NCI-H1105 treated with DMSO at 0.1 percent for 48 hours (cell line): ENCODE data around the gene APOL3.
"Not testable (repeated sequence)": the region's sequence is repeated elsewhere in the genome, so short reads cannot be mapped to it uniquely, and the experiment has no call there.

ENCODE experiments used
- DNase-seq: peaks from one replicate; lab custom pipeline; 2025; lab: John Stamatoyannopoulos, UW

Gene APOL3

DNA sequence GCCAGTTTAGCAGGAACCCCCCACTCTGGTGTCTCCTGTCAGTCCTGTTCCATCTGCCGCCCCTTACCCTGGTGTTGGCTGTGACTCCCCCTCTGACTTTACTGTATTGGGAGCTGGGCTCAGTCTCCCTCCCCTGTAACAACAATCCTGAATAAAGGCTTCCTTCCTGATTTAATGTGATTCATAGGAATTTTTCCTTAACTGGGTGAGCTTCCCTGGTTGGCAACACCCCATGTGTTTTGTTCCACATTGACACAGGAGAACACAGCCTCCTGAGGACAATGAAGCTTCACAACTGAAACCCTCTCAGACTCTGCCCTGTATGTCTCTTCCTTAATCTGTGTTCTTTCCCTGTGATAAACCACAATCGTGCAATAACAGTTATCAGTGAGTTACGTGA lies 32.6 kb upstream of the APOL3 start:
- no peak for DNase-seq

DNA sequence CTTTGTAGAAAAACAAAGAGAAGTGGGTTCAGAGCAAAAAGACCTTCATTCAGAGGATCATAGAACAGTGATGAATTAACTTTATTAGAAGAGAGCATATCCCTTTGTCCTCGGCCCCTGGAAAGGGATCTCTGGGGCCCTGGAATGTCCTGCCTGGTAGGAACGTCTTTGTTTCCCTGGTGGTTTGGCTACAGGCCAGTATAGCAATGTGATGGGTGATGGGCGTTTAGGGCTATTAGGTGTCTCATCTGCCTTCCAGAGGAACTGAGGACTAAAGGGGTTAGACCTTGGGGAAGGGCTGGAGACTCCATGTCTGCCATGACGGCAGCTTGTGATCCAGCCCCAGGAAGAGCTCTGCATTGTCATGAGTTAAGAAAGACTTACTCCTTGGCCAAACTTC lies 32.0 kb upstream of the APOL3 start:
- DNase-seq = no peak

DNA sequence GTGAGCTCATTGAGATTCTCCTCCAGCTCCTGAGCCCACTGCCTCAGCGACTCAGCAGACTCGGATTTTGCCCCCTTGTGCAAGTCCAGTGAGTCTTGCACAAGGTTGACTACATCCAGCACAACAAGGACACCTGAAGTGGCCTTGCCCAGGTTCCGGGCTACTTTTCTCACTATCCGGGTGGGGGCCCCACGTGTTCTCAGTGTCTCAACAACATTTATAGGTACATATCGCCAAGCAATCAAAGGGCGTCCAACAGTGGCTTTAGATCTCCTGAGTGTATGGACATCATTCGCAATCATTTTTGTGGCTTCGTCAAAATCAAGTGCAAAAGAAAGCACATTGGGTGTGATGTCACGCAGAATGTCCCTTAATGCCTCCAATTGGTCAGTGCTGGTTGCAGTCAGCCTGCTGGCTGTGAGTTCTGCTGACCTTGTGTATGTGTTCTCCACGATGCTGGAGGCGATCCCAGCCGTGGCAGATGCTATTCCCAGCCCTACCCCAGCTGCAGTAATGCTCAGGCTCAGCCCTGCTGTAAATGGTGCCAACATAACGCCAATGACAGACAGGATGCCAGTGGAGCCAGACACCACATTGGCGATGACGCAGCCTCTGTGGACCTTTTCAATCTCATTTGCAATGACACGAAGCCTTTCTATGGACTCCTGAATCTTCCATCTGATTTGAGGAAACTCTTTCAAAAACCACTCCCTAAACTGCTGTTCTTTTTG lies 30.7 kb upstream of the APOL3 start:
- no peak for DNase-seq

DNA sequence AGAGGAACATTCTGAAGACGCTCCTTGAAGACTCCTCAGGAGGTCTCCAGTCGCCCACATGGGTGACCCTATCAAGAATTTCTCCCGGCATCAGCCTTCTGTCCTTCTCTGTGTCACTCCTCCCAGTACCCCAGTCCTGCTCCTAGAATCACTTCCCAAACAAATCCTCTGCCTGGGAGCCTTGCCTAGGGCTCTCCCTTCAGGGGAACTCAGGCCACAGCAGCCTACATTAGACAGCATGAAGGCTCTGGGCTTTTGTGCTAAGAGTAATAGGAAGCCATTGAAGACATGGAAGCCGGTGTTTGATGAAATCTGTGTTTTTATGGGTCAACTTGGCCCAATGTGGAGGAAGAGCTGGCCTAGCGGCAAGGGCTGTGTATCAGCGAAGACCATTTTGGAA lies 27.3 kb upstream of the APOL3 start:
- DNase-seq = not testable (repeated sequence)

DNA sequence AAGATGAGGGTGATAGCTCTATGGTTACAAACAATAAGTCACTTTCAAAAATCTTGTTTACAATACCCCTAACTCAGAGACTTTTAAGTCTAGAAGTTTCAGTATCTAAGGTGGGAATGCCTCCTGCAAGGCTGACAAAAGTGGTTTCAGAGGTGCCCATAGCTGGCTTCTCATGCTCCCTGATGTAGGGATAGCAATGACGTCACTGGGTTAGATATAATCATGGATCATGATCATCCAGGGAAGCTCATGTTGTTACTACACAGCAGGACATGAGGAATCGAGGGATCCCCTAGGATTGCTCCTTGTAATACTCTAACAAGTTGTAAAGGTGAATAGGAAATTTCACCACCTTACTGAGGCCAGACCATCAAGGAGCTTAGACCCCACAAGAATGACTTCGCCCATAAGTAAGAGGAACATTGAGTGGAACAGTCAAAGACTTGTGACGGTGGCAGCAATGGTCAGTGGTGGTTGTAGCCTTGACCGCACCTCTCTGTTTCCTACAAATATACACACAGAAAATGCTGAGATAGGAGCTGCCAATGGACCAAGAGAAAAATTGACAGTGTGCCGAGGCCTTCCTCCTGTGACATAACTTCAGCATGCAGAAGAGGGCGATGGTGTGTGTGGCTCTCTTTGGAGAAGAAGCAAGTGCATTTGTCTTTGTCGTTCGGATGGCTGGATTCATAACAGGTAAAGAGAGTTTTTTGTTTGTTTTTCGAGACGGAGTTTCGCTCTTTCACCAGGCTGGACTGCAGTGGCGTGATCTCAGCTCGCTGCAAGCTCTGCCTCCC lies 25.5 kb upstream of the APOL3 start:
- no peak for DNase-seq

DNA sequence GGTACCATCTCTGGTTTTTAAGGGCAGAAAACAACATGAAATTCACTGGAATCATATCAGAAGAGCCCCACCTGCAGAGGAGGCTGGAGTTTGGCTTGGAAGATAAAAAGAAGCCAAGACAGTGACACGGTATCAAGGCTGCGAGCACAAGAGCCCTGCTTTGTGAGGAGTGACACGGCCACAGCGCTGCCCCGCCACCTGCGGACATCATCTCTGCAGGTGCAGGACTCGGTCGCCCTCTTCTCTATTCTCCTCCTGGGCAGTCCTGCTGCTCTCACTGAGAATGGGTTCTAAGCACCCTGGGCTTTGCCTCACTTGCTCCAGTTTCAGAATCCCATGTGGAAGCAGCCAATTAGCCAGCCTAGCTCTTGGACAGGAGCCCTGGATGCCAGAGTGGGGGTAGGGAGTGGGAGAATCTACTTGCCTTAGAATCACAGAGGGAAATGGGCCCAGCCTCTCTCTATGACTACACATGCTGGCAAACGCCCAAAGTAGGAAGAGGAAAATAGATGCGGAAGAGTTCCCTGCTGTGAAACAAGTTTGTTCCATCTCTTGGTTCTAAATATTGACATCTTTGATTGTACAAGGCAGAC lies 24.0 kb upstream of the APOL3 start:
- DNase-seq = no peak

DNA sequence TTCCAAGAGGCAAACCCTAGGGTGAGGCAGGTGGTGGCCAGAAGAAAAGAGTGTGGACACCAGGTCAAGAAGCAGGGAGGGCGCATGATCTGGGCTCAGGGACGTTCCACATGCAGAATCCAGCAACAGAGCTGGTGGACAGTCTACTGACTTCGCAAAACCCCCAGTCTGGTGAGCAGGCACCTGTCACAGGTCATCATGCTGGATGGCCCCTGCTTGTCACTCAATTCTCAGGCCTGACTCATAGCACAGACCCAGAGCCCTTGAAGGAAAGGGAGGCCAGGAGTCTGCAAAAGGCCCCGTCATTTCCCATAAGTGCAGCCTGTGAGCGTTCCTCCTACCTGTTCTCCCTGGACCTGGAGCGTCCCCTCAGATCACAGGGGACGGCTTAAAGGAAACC lies 22.9 kb upstream of the APOL3 start:
- DNase-seq = no peak

DNA sequence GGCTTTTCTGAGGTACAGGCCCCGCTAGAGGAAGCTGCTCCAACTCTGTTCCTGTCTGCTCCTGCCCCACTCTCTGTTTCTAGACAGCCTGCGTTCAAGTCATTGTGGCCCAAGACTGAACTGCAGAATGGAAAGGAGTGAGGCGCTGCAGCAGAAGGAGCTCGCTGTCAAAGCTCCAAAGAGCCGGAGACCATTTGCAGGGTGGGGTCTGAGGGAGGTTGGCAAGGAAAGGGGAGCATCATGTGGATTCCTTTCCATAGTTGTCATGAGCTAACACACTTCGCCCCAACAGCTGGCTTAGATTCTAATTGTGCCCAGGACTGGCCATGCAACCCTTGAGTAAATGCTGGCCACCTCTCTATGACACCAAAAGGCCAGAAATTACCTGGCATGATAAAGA lies 22.3 kb upstream of the APOL3 start:
- no peak for DNase-seq

DNA sequence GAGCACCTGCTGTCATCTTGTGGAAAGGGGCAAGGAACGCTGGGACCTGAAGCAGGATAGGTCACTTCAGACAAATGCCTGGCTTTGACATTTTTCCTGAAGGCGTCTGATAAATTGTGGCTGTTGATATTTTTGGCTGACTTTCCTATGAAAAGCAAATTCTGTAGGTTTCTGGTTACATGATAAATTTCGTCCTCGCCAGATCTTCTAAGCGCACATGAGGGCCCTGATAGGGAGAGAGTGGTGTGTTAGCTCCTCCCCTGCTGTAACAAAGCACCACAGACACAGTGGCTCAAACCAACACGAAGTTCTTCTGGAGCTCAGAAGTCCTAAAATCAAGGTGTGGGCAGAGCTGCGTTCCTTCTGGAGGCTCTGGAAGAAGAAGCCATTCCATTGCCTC lies 21.5 kb upstream of the APOL3 start:
- no peak for DNase-seq

DNA sequence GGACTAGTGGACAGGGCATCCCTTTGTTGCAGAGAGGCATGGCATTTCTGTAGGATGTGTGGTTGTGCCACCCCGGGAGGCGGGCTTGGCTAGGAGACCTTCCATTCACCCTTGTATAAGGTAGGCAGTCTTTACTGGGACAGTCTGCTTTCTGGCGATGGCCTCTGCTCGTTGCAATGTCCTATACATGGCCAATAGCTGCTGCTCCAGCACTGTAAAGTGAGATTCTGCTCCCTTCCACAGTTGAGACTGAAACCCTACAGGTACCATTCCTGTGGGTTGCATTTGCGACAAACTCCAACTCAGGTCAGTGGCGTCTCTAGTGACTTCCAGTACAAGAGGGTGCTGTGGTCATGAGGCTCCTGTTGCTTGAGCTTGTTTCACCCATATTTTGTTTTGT lies 20.4 kb upstream of the APOL3 start:
- no peak for DNase-seq

DNA sequence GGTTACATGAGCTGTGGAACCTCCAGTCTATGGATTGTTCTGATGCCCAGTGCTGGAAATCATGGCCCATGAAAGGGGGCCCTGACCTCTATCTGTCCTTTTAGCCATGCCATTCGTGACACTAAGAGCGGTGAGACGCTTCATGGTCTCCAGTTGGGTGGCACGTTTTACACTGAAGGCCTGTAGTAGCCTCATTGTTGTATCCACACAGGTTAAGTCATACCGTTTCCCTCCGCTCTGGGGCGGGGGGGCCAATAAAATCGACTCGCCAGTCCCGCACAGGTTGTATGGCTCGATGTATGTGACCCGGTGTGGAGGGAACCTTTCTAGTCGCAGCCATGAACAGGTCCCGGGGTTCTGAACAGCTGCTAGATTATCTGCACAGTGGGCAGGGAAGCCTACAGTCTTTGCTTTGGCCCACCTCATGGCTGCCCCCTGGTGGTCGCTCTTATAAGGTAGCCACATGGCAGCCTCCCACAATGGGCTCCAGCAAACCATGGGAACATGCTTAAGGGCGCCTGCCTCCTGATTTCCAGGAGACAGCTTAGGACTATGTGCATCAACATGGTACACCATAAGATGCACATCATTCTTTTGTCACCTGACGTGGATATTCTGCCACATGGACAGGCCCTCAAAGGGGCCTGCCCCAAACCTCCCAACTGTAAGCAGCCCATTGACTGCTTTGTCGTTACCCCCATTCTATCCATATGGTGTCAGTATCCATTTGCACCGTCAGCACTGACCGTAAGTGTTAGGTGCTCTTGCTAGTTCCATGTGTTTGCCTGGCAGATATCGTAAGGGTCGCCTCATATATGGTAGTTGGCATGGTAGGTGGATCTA lies 19.7 kb upstream of the APOL3 start:
- DNase-seq = peak; percentile 38

DNA sequence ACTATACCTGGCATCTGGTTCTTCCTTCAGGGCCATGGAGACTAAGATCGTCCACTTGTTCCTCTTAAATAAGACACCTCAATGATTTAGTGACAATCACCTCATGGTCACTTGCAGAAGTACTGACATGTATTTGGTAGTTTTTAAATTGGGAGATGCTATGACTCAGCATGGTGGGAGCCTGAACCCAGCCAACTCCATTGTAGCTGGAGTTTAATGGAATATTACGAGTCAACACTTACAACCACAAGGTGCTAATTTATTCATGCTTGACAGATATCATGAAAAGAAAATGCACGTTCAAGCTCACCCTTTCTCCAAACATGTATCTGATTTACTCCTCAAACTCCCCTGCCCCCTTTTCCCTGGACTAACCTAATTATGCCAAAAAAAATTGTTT lies 16.6 kb upstream of the APOL3 start:
- DNase-seq = no peak

DNA sequence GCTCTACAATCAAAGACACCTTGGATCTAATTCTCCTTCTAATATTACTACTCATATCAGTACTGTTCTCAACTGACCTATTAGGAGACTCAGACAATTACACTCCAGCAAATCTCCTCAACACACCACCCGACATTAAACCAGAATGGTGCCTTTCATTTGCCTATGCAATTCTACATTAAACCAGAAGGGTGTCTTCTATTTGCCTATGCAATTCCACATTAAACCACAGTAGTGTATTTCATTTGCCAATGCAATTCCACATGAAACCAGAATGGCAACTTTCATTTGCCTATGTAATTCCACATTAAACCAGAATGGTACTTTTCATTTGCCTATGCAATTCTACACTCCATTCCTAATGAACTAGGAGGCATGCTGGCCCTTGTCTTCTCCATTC lies 15.3 kb upstream of the APOL3 start:
- no peak for DNase-seq

DNA sequence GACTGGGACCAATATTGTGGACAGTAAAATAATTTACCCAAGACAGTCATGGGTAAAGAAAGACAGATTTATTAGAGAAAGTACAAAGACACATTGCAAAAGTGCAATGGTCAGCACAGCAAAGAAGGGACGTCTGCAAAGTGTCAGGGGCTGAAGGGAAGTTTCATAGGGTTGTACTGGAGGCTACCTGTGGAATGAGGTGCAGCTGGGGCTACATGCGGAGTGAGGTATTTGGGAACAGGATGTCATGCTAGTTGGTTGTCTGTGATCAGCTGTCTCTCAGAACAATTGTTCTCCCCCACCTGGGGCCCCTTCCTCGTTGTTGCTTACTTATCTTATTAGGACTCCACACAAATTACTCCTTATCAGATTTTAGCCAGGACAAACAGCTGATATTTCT lies 11.4 kb upstream of the APOL3 start:
- DNase-seq = no peak

DNA sequence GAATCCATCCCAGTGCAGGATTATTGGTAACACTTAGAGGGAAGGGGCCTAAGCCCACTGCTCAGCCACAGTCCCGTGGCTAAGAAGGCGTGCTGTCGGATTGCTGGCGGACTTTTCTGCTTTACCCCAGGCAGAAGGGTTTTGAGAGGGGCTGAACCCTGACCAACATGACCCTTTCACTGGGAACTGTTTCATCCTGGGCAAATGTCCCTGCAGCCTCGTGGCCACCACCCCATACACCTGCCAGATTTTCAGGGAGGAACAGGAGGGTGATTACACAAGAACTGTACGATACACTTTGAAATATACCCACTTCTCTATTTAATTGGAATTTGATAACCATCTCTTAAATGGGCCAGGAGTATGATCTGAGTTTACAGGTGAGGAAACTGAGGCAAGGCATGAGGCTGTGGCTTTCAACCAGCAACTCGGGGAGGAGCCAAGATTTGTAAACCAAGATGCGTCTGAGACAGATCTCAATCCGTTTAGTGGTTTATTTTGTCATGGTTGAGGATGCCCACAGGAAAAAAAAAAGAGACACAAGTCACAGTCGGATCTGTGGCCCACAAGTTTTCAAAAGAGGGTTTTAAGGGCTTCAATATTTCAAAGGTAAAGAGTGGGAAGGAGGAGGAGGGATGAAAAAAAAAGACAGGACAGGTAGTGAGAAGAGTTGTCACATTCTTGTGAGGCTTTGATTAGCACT lies 6.1 kb upstream of the APOL3 start:
- no peak for DNase-seq

DNA sequence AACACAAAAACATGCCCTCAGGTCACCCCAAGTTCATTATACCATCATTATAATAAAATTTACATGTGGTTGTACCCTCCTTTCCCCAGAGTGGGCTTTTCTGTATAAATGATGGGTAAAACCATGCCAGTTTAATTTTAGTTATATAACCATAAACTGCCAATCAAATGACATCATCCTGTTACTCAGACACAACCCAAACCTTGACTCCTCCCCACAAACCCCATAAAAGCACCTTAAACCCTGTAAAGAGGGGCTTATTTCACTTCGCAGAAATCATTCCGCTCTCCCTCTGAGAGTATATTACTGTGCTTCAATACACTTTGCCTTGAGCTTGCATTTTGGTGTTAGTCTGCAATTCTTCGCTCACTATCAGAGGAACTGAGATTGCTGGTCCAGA lies 5.5 kb upstream of the APOL3 start:
- no peak for DNase-seq

DNA sequence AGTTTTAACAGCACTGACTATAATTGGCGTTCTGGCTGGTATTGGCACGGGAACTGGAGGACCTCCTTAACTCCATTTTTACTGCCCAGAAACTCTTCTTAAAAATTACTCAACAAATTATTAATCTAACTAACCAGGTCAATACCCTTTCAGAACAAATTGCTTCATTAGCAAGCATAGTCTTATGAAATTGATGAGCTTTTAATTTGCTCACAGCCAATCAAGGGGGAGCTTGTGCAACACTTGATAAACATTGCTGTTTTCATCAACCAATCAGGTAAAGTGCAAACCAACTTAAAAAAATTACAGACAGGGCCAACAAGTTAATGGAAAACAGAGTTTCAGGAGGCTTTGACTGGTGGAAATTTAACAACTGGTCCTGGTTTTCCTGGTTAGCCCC lies 4.6 kb upstream of the APOL3 start:
- no peak for DNase-seq

DNA sequence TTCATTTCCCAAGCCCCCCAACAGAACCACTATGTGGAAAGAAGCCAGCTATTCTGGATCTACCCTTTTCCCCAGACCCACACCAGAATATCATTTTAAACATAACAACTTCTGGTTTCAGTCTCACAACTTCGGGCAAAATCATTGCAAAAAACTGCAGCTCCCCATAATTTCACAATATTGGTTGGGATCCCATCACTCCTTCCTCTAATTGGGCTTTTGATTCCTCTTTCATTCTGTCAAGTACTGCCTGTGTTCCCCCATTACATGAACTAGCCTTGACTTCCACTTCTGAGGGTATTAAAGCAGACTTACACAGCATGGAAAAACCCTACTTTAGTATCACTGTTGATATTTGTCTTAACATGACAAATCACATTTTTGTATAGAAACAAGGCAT lies 4.1 kb upstream of the APOL3 start:
- no peak for DNase-seq

DNA sequence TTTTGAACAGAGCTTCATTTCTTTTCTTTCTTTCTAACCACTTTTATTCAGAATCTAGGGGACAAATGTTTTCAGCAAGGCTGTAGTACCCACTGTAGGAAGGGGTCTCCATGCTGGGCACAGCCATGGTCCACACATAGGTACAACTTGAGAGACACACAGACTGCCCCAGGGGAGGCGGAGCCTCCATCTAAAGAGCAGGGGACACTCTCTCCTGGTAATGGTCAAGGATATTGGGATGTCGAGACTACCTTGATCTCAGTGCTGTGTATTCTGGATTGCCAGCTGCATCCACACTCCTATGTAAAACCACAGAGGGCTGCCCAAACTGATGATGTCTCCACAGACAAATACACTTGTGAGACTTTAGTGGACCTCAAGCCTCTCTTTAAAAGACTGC lies 2.9 kb upstream of the APOL3 start:
- DNase-seq = no peak

DNA sequence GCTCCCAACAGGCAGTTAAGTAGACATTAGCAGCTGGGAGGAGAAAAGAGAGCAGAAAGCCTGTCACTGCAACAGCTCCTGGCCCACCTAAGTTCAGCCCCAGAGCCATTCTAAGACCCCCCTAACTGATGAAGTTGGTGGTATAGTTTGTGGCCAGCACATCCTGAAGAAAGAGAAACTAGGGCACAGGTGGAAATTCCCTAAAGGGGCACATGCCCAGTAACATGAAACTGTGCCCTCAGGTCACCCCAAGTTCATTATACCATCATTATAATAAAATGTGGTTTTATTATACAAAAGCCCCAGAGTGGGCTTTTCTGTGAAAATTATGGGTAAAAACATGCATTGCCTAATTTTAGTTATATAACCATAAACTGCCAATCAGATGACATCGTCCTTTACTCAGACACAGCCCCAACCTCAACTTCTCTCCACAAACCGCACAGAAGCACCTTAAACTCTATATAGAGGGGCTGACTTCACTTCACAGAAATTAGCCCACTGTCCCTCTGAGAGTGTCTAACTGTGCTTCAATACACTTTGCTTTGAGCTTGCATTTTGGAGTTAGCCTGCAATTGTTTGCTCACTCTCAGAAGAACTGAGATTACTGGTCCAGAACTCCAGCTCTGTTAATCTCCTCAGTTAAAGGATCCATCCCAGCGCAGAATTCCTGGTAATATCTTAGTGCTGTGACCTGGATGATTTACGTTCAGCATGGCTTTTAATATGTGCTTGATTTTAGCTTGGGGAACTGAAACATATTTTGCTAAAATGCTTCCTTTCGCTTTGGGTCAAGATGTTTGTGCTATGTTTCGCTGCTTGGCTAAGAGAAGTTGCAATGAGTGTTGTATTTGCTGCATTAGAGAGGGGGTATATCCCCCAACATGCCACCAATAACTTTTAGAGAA lies 1.8 kb upstream of the APOL3 start:
- no peak for DNase-seq

DNA sequence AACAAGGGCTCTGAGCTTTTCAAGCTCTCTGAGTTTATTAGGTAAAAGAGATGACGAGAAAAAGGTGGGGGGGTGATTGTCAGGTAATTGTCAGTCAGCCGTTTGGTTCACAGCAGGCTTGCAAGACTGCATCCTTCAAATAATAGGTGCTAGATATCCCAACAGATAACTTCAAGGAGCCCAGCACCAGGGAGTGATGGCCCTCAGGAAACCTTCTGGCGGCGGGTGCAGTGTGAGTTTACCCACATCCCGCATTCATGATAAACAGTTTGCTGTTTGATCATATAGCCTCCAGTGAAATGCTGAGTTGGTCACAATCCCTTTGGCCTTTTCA lies 1.2 kb upstream of the APOL3 start:
- not testable (repeated sequence) for DNase-seq
